HFFc6 (cell line): ENCODE results near the gene GMCL2. TPM values are rescaled to one million over a fixed set of nuclear protein-coding genes. Genes with fewer than 3 reads are reported as not detected.

Experiments used
- DNase-seq: peaks from one replicate; pipeline ENCODE4 v3.0.0-alpha.2; 2018
- H3K27ac Mint-ChIP-seq: 2 replicates; pipeline ENCODE4 v1.8.0; 2020; ENCODE audit warnings: mild to moderate bottlenecking, mixed read lengths
- H3K27me3 Mint-ChIP-seq: 2 replicates; pipeline ENCODE4 v1.8.0; 2021; ENCODE audit warnings: mild to moderate bottlenecking, moderate library complexity, mixed read lengths; ENCODE audit not compliant: insufficient read depth
- H3K36me3 Mint-ChIP-seq: 2 replicates; pipeline ENCODE4 v1.8.0; 2021; ENCODE audit warnings: low read depth, mixed read lengths
- H3K4me1 Mint-ChIP-seq: 2 replicates; pipeline ENCODE4 v1.8.0; 2020; ENCODE audit warnings: low read depth, mixed read lengths
- H3K4me3 Mint-ChIP-seq: 2 replicates; pipeline ENCODE4 v1.8.0; 2020; ENCODE audit warnings: mild to moderate bottlenecking, moderate library complexity, mixed read lengths
- H3K9me3 Mint-ChIP-seq: 2 replicates; pipeline ENCODE4 v1.8.0; 2020; ENCODE audit warnings: mild to moderate bottlenecking, mixed read lengths
- total RNA-seq, 6 experiments: library from RNA; stranded (reverse); fragmentation: NEBNext Ultra II Directional; extraction: Animal tissue kit (Norgen Biotek cat#: 25700); gene quantifications; 2 replicates in 1 of 6; 3 replicates in 5 of 6; pipeline ENCODE4 v1.2.3, GENCODE V29; 2021
- TF ChIP-seq, protein P1 (sequence below): fragments of 200-600 bp; sonication (generic); IDR thresholded peaks from 2 replicates; pipeline ENCODE4 v1.5.0; 2021; ENCODE audit warnings: antibody characterized with exemption, mild to moderate bottlenecking

Gene GMCL2
- total RNA-seq, 6 experiments from 2014 or later, result not detected

DNA sequence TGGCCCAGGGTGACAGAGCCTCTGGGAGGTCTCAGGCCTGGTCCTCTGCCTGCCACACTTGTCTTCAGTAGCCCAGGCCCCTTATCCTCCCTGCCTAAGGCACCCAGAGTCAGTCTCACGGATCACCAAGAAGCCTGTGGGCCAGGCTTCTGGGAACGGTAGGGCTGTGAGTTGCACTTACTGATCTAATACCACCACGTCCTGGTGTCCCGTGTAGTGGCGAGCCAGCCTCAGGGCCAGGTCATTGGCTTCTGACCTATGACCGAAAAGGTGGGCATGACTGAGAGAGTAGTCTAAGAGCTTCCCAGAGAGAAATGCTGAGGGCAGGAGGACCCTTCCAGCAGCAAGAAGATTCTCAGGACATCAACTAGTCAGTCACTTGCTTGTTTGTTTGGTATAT is 38.0 kb upstream of the GMCL2 start:
- TF ChIP-seq, protein P1, sequence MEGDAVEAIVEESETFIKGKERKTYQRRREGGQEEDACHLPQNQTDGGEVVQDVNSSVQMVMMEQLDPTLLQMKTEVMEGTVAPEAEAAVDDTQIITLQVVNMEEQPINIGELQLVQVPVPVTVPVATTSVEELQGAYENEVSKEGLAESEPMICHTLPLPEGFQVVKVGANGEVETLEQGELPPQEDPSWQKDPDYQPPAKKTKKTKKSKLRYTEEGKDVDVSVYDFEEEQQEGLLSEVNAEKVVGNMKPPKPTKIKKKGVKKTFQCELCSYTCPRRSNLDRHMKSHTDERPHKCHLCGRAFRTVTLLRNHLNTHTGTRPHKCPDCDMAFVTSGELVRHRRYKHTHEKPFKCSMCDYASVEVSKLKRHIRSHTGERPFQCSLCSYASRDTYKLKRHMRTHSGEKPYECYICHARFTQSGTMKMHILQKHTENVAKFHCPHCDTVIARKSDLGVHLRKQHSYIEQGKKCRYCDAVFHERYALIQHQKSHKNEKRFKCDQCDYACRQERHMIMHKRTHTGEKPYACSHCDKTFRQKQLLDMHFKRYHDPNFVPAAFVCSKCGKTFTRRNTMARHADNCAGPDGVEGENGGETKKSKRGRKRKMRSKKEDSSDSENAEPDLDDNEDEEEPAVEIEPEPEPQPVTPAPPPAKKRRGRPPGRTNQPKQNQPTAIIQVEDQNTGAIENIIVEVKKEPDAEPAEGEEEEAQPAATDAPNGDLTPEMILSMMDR, result no peak
- no peak for DNase-seq
- Mint-ChIP-seq H3K27me3 (peaks cover 3% of the 10 kb centered on the region), H3K4me3 (no peak overlapping the region), H3K9me3 (no peaks in the 10 kb centered on the region; the same call in 1 of the 2 replicates), H3K27ac (no peak overlapping the region), H3K4me1 (peaks cover 25% of the 10 kb centered on the region), H3K36me3 (peaks cover 50% of the 10 kb centered on the region)

DNA sequence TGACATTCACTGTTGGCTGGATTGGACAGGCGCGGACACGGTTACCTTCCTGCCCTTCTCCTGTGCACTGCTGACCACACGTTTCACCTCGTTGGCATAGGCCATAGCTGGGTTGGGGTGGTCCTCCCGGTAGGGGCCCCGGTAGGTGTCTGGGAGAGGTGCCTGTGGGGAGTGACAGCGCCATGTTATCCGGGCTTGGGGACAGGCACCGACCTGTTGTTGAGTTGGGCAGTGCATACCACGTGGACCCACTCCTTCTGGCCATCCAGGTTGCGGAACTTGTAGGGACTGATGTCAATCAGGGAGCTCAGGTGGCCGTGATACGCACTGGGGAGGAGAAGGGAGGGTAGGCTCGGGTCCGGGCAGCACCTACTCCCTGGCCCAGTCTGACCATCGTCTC is 37.2 kb upstream of the GMCL2 start:
- DNase-seq, result no peak

DNA sequence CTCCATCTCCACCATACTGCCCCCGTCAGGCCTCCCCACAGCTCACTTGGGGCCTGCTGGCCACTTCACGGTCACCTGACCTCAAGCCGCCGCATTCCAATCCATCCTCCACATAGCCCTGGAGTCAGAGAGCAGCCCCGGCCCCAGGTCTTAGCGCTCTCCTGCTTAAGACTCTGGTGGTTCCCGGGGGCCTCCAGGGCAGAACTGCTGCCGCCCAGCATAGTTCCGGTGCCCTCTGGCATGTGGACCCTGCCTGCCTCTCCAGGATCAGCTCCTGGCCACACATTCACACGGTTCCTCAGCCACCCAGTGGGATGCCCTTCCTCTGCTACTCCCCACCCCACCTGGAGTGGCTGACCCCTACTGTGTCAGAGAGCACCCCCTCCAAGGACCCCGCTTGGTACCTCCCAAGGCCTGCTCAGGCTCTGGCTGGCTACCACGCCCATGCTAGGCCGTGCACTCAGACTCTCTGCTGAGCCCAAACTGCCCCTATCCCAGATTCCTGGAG is 36.7 kb upstream of the GMCL2 start:
- TF ChIP-seq, protein P1, result no peak
- no peak overlapping the region for H3K4me3 Mint-ChIP-seq
- peaks cover 48% of the 10 kb centered on the region for H3K36me3 Mint-ChIP-seq
- no peaks in the 10 kb centered on the region; the same call in 1 of the 2 replicates for H3K9me3 Mint-ChIP-seq
- peaks cover 20% of the 10 kb centered on the region for H3K4me1 Mint-ChIP-seq
- peaks cover 1% of the 10 kb centered on the region; the same call in 1 of the 2 replicates for H3K27me3 Mint-ChIP-seq
- DNase-seq, result no peak
- no peak overlapping the region for H3K27ac Mint-ChIP-seq

More for the DNA sequence above, 37.2 kb upstream of the GMCL2 start:
- Mint-ChIP-seq H3K27me3 (peaks cover 3% of the 10 kb centered on the region), H3K36me3 (peaks cover 47% of the 10 kb centered on the region), H3K27ac (no peak overlapping the region), H3K9me3 (no peaks in the 10 kb centered on the region; the same call in 1 of the 2 replicates), H3K4me1 (peaks cover 23% of the 10 kb centered on the region), H3K4me3 (no peak overlapping the region)
- TF ChIP-seq, protein P1, result no peak

DNA sequence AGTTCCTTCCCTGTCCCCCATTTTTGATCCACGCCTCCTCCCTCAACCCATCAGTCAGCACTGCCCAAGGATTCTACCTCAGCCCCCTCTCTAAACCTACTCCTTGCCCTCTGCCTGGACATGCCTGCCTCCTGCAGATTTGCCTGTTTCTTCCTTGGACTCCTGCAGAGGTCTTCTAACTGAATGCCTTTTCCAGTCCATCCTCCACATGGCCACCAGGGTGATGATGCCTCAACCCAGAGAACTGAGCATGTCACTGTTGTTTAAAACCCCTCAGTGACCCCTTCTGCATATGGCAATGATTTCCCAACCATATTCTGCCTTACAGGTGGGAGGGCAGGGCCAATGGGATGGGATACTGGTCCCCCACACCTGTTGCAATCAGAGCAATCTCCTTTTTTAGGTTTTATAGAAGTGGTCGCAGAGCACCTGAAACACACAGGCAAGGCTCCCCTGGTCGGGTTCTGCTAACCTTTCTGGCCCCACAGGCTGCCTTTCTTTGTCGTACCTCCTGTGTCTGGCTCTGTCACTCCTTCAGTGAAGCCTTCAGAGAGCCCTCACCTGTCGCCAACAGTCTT is 36.1 kb upstream of the GMCL2 start:
- H3K4me1 Mint-ChIP-seq, result peaks cover 14% of the 10 kb centered on the region
- no peaks in the 10 kb centered on the region; the same call in 1 of the 2 replicates for H3K9me3 Mint-ChIP-seq
- H3K36me3 Mint-ChIP-seq, result peaks cover 49% of the 10 kb centered on the region
- H3K27ac Mint-ChIP-seq, result no peak overlapping the region
- TF ChIP-seq, protein P1, result peak; percentile 36; the same call in 1 of the 2 replicates
- no peak for DNase-seq
- H3K27me3 Mint-ChIP-seq, result peaks cover 1% of the 10 kb centered on the region; the same call in 1 of the 2 replicates
- no peak overlapping the region for H3K4me3 Mint-ChIP-seq

DNA sequence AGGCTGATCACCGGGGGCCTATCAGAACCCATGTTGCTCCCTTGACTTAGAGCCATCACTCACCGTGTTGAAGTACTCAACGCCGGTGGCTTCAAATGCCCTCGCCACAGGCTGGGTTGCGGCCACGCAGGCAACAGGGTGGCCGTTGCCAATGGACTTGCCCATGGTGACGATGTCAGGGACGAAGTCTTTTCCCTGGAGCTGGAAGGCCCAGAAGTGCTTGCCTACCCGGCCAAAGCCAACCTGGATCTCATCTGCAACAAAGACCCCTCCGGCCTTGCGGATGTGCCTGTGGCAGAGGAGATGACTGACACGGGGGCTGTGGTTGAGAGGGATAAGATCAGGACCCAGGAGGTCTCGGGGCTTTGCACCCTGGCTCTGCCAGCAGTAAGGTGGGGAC is 35.1 kb upstream of the GMCL2 start:
- Mint-ChIP-seq H3K4me3 (no peak overlapping the region), H3K9me3 (no peaks in the 10 kb centered on the region; the same call in 1 of the 2 replicates), H3K27ac (no peak overlapping the region), H3K36me3 (peaks cover 39% of the 10 kb centered on the region), H3K27me3 (no peaks in the 10 kb centered on the region; the same call in 1 of the 2 replicates), H3K4me1 (peaks cover 4% of the 10 kb centered on the region)
- TF ChIP-seq, protein P1, result no peak
- no peak for DNase-seq
